Activated CD8-positive, alpha-beta T cell treated with anti-CD3 and anti-CD28 coated beads for 36 hours (primary cell): ENCODE results near the gene BBLN. TPM values are rescaled to one million over a fixed set of nuclear protein-coding genes. Genes with fewer than 3 reads are reported as not detected.

ENCODE experiments used
- ATAC-seq: fragments of 200-7000 bp; cut with Tn5 transposase; one replicate; pipeline ENCODE4 v1.10.0; 2021; ENCODE audit warnings: mild to moderate bottlenecking, moderate library complexity
- CTCF ChIA-PET: fragments of 350-600 bp; sonication (Branson Sonifier 250); formaldehyde crosslinking; loops from one replicate; lab custom pipeline; 2021; ENCODE audit warnings: antibody characterized with exemption; lab: Charles Lee
- POLR2A ChIA-PET: fragments of 350-600 bp; sonication (Branson Sonifier 250); formaldehyde crosslinking; loops from one replicate; lab custom pipeline; 2021; ENCODE audit warnings: antibody characterized with exemption; lab: Charles Lee
- DNase-seq: peaks from one replicate; pipeline ENCODE4 v3.0.0-alpha.2; 2020
- H3K27ac Mint-ChIP-seq: one replicate; pipeline ENCODE4 v1.8.0; 2021; ENCODE audit warnings: mild to moderate bottlenecking, mixed read lengths
- H3K27me3 Mint-ChIP-seq: one replicate; pipeline ENCODE4 v1.8.0; 2021; ENCODE audit warnings: mixed read lengths
- H3K36me3 Mint-ChIP-seq: one replicate; pipeline ENCODE4 v1.8.0; 2021; ENCODE audit warnings: low read depth, mixed read lengths
- H3K4me1 Mint-ChIP-seq: one replicate; pipeline ENCODE4 v1.8.0; 2021; ENCODE audit warnings: low read depth, mixed read lengths
- H3K4me3 Mint-ChIP-seq: one replicate; pipeline ENCODE4 v1.8.0; 2021; ENCODE audit warnings: mild to moderate bottlenecking, moderate library complexity, mixed read lengths
- H3K9me3 Mint-ChIP-seq: one replicate; pipeline ENCODE4 v1.8.0; 2021; ENCODE audit warnings: mixed read lengths
- CTCF ChIP-seq: fragments of 200-600 bp; IDR thresholded peaks from one replicate; pipeline ENCODE4 v1.8.0; 2022; ENCODE audit warnings: antibody characterized with exemption, mild to moderate bottlenecking
- intact Hi-C: fragments of 100-400 bp; cut with micrococcal nuclease; formaldehyde crosslinking; loops from one replicate; pipeline ENCODE4 v1.10.0; 2022
- total RNA-seq, 2 experiments: library from RNA; stranded (reverse); gene quantifications; one replicate each; pipeline ENCODE4 v1.2.3, GENCODE V29; 2021

The BBLN gene
- total RNA-seq, 2 experiments from 2014 or later = 127 to 132 TPM

- H3K36me3 Mint-ChIP-seq = peaks cover 28% of the 10 kb centered on the region
- H3K4me1 Mint-ChIP-seq = peaks cover 29% of the 10 kb centered on the region
- intact Hi-C loops = no loop called here
- no peak overlapping the region for H3K4me3 Mint-ChIP-seq
- no peak for DNase-seq
- no peak for TF ChIP-seq CTCF
- H3K27ac Mint-ChIP-seq = no peak overlapping the region
- POLR2A ChIA-PET = interaction anchor here (1.0 to 1.4 kb wide), 3 partner anchors 11 to 155 kb away, joined by 3 to 4 read pairs (median 3); no protein-coding TSS in a partner anchor
- no peaks in the 10 kb centered on the region for H3K27me3 Mint-ChIP-seq
- CTCF ChIA-PET = interaction anchor here (1.0 to 1.2 kb wide), 3 partner anchors 69 to 155 kb away, joined by 3 read pairs; no protein-coding TSS in a partner anchor
- no peak for ATAC-seq
- H3K9me3 Mint-ChIP-seq = no peaks in the 10 kb centered on the region
Measured at GRCh38 chr9:128185979-128186965, 26.2 kb downstream of the BBLN start.

DNA sequence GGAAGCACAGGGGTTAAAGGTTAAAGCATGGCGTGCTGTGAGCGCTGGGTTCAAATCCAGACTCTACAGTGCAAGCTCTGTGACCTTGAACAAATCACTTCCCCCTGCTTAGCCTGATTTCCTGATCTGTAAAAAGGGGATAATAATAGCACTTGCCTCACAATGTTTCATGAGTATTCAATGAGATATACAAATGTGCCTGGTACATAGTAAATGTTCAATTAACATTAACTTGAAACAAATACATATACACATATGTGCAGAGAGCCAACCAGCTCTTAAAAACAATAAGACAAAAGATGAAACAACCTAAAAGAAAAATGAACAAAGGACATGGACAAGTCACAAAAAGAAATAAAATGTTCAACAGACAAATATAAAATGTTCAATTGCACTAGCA is 27.3 kb downstream of the BBLN start:
- Mint-ChIP-seq H3K36me3 (peaks cover 28% of the 10 kb centered on the region), H3K4me3 (no peak overlapping the region), H3K27me3 (no peaks in the 10 kb centered on the region), H3K9me3 (no peaks in the 10 kb centered on the region), H3K27ac (no peak overlapping the region), H3K4me1 (peaks cover 33% of the 10 kb centered on the region)
- ATAC-seq = no peak
- ChIA-PET CTCF (interaction anchor here (1.2 kb wide), 1 partner anchor 70 kb away, joined by 3 read pairs; no protein-coding TSS in a partner anchor), POLR2A (interaction anchor here (0.6 to 1.4 kb wide), 4 partner anchors 16 to 177 kb away, joined by 3 to 4 read pairs (median 4); no protein-coding TSS in a partner anchor)
- DNase-seq = no peak
- TF ChIP-seq CTCF = no peak
- intact Hi-C loops = no loop called here

DNA sequence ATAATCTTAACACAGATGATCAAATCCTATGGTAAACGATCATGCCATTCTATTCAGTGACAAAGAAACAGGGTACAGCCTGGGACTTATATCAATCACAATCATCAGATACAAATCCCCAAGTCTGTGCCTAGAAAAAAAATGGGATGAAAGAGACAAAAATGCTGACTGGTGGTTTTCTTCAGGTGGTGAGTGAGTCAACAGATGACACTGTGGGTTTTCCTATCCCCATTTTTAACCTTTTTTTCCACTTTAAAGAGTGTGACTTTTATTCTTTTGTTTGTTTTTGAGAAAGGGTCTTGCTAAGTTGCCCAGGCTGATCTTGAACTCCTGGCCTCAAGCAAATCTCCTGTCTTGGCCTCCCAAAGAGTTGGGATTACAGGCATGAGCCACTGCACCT is 28.1 kb downstream of the BBLN start:
- intact Hi-C loops = no loop called here
- no peak overlapping the region for H3K4me3 Mint-ChIP-seq
- ChIA-PET CTCF (interaction anchor here (0.7 kb wide), 1 partner anchor 511 kb away, joined by 3 read pairs; no protein-coding TSS in a partner anchor), POLR2A (interaction anchor here (1.1 to 1.4 kb wide), 2 partner anchors 17 to 27 kb away, joined by 4 read pairs; no protein-coding TSS in a partner anchor)
- H3K27me3 Mint-ChIP-seq = no peaks in the 10 kb centered on the region
- peaks cover 26% of the 10 kb centered on the region for H3K36me3 Mint-ChIP-seq
- no peaks in the 10 kb centered on the region for H3K9me3 Mint-ChIP-seq
- TF ChIP-seq CTCF = no peak
- ATAC-seq = no peak
- peaks cover 39% of the 10 kb centered on the region for H3K4me1 Mint-ChIP-seq
- DNase-seq = no peak
- peak overlapping the region; percentile 25 for H3K27ac Mint-ChIP-seq

- Mint-ChIP-seq H3K36me3 (peaks cover 24% of the 10 kb centered on the region), H3K4me3 (peak overlapping the region; percentile 97), H3K4me1 (peaks cover 38% of the 10 kb centered on the region), H3K27ac (peak overlapping the region; percentile 64), H3K27me3 (no peaks in the 10 kb centered on the region), H3K9me3 (no peaks in the 10 kb centered on the region)
- DNase-seq (peak; percentile 15), ATAC-seq (no peak)
- ChIA-PET CTCF (interaction anchor here (0.6 to 1.8 kb wide), 16 partner anchors 9 to 512 kb away, joined by 3 to 9 read pairs (median 4); partner anchors contain the start of genes BBLN, CERCAM, DNM1 and PKN3), POLR2A (interaction anchor here (0.7 to 2.6 kb wide), 9 partner anchors 11 to 152 kb away, joined by 3 to 13 read pairs (median 4); partner anchors contain the start of genes GOLGA2 and SWI5)
- intact Hi-C loops = no loop called here
- no peak for TF ChIP-seq CTCF
Measured at GRCh38 chr9:128190013-128190412, 29.9 kb downstream of the BBLN start.
